ENCODE data around the gene PLCD3.

The PLCD3 gene

DNA sequence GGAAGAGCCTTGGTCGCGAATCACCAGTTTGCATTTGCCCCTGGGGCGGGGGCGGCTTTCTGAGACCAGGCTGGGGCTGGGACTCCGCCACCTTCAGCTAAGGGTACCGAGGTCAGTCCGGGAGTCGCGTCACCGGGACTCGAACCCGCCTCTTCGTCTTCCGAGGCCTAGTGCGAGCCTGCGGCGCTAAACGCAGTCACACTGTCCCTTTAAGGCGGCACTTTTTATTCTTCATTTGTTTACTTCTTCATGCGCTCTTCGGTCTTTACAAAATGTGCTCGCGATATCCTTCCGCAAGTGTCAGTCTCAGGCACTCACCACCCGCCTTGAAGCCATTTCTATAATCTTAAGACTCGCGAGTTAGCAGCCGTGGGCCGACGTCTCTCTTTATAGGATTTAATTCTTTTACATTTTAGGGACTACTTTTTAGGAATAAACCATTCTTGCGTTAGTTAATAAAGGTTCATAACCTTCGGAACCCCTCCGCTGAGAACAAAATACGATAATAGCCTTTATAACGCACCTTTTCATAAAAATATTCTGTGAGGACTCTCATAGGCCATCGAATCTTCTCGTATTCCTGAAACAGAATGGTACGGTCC is 15.4 kb upstream of the PLCD3 start:
- H3K27ac ChIP-seq (replicated peaks) = peak overlapping the region; percentile 100
- H3K4me3 ChIP-seq (replicated peaks; ENCODE audit: insufficient read depth, low read length) = peak overlapping the region; percentile 46
- TF ChIP-seq, protein P1, sequence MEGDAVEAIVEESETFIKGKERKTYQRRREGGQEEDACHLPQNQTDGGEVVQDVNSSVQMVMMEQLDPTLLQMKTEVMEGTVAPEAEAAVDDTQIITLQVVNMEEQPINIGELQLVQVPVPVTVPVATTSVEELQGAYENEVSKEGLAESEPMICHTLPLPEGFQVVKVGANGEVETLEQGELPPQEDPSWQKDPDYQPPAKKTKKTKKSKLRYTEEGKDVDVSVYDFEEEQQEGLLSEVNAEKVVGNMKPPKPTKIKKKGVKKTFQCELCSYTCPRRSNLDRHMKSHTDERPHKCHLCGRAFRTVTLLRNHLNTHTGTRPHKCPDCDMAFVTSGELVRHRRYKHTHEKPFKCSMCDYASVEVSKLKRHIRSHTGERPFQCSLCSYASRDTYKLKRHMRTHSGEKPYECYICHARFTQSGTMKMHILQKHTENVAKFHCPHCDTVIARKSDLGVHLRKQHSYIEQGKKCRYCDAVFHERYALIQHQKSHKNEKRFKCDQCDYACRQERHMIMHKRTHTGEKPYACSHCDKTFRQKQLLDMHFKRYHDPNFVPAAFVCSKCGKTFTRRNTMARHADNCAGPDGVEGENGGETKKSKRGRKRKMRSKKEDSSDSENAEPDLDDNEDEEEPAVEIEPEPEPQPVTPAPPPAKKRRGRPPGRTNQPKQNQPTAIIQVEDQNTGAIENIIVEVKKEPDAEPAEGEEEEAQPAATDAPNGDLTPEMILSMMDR (IDR thresholded peaks at IDR 0.05; ENCODE audit: insufficient read depth, low read length) = no peak
- TF ChIP-seq, protein P2, sequence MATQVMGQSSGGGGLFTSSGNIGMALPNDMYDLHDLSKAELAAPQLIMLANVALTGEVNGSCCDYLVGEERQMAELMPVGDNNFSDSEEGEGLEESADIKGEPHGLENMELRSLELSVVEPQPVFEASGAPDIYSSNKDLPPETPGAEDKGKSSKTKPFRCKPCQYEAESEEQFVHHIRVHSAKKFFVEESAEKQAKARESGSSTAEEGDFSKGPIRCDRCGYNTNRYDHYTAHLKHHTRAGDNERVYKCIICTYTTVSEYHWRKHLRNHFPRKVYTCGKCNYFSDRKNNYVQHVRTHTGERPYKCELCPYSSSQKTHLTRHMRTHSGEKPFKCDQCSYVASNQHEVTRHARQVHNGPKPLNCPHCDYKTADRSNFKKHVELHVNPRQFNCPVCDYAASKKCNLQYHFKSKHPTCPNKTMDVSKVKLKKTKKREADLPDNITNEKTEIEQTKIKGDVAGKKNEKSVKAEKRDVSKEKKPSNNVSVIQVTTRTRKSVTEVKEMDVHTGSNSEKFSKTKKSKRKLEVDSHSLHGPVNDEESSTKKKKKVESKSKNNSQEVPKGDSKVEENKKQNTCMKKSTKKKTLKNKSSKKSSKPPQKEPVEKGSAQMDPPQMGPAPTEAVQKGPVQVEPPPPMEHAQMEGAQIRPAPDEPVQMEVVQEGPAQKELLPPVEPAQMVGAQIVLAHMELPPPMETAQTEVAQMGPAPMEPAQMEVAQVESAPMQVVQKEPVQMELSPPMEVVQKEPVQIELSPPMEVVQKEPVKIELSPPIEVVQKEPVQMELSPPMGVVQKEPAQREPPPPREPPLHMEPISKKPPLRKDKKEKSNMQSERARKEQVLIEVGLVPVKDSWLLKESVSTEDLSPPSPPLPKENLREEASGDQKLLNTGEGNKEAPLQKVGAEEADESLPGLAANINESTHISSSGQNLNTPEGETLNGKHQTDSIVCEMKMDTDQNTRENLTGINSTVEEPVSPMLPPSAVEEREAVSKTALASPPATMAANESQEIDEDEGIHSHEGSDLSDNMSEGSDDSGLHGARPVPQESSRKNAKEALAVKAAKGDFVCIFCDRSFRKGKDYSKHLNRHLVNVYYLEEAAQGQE (IDR thresholded peaks at IDR 0.05; ENCODE audit: insufficient replicate concordance, low read depth) = no peak
- TF ChIP-seq SPI1 (IDR thresholded peaks at IDR 0.05; ENCODE audit: borderline replicate concordance, low read depth) (no peak), POLR2AphosphoS5 (IDR thresholded peaks at IDR 0.05; ENCODE audit: low read depth) (no peak), GABPA (IDR thresholded peaks at IDR 0.05; ENCODE audit: low read depth) (no peak)
- H3K27me3 ChIP-seq (ENCODE audit: insufficient read depth, poor library complexity, severe bottlenecking) = no peaks in the 10 kb centered on the region
- peak; percentile 88 to 95 for DNase-seq (ENCODE audit: low read depth in 1 of 2, low spot score in 1 of 2)

DNA sequence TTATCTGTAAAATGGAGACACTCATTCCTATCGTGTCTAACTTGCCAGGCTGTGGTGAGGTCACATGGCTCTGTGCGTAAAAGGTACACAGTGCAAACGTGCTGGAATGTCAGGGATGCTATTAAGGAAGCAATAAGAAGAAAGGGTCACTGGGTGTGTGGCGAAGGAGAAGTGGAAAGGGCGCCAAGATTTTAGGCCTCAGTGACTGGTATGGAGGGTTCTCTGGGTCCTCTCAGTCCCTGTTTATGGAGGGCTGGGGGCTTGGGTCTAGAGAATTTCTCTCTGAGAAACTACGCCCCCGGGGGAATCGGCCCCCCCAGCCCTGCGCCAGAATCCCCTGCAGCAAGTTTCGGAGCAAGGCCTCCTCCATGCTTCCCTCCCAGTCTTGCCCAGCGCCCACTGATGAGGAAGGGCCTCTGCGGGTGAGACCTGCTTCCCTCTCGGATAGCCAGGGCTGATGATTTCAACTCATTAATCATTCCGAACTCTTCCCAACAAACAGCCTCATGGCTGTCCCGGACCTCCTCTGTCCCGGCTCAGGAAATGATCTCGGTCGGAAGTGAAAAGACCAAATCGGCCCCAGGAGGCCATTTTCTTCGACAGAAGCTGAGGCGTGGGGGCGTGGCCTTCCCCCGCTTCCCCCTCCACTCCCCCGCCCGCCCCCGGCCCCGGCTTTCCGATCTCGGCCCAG is 14.7 kb upstream of the PLCD3 start:
- DNase-seq (ENCODE audit: low read depth in 1 of 2, low spot score in 1 of 2) = peak in 1 of 2 experiments; percentile 75
- H3K4me3 ChIP-seq (replicated peaks; ENCODE audit: insufficient read depth, low read length) = peak overlapping the region; percentile 46
- peak overlapping the region; percentile 100 for H3K27ac ChIP-seq (replicated peaks)
- H3K27me3 ChIP-seq (ENCODE audit: insufficient read depth, poor library complexity, severe bottlenecking) = no peaks in the 10 kb centered on the region
- TF ChIP-seq, protein P2 (IDR thresholded peaks at IDR 0.05; ENCODE audit: insufficient replicate concordance, low read depth) = no peak
- 0 out of 2 replicates have a peak, but pooled peaks have one; percentile 11 for TF ChIP-seq POLR2AphosphoS5 (IDR thresholded peaks at IDR 0.05; ENCODE audit: low read depth)

DNA sequence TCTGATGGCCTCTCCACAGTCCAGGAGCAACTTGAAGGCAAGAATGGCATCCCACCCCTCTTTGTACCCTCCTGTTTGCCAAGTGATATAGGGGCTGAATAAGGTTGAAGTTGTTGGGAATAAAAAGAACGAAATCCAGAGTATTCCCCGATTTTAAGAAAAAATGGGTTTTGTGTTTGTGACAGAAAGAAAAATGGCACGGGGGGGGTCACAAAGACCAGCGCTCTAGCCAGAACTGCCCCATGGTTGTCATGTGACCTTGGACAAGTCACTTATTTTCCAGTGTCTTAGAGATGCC is 14.2 kb upstream of the PLCD3 start:
- H3K27ac ChIP-seq (replicated peaks) = peak overlapping the region; percentile 100
- no peak for DNase-seq (ENCODE audit: low read depth in 1 of 2, low spot score in 1 of 2)
- peak overlapping the region; percentile 46 for H3K4me3 ChIP-seq (replicated peaks; ENCODE audit: insufficient read depth, low read length)
- TF ChIP-seq POLR2AphosphoS5 (IDR thresholded peaks at IDR 0.05; ENCODE audit: low read depth) (no peak), GABPA (IDR thresholded peaks at IDR 0.05; ENCODE audit: low read depth) (no peak)
- no peaks in the 10 kb centered on the region for H3K27me3 ChIP-seq (ENCODE audit: insufficient read depth, poor library complexity, severe bottlenecking)

DNA sequence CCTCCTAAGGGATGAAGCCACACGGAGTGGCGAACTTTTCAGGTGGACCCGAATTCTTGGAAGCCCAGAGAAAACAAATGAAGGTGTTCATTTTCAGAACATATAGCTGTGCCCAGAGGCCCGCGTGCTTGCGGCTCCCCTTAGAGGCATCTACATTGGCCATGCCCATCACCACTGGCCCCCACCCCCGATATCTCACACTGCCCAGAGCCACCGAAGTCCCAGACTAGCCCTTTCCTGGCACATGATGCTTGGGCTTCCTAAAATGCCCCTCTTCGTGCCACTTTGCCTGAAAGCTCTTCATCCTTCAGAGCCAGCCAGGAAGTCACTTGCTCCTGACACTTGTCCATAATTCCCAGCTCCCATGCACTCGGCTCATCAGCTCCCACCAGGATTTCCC is 13.9 kb upstream of the PLCD3 start:
- no peak overlapping the region for H3K27ac ChIP-seq (replicated peaks)
- H3K27me3 ChIP-seq (ENCODE audit: insufficient read depth, poor library complexity, severe bottlenecking) = no peaks in the 10 kb centered on the region
- DNase-seq (ENCODE audit: low read depth in 1 of 2, low spot score in 1 of 2) = no peak
- TF ChIP-seq, protein P2 (IDR thresholded peaks at IDR 0.05; ENCODE audit: insufficient replicate concordance, low read depth) = no peak
- TF ChIP-seq GABPA (IDR thresholded peaks at IDR 0.05; ENCODE audit: low read depth) = no peak
- TF ChIP-seq, protein P1 (IDR thresholded peaks at IDR 0.05; ENCODE audit: insufficient read depth, low read length) = no peak
- no peak for TF ChIP-seq SPI1 (IDR thresholded peaks at IDR 0.05; ENCODE audit: borderline replicate concordance, low read depth)
- no peak for TF ChIP-seq POLR2AphosphoS5 (IDR thresholded peaks at IDR 0.05; ENCODE audit: low read depth)
- H3K4me3 ChIP-seq (replicated peaks; ENCODE audit: insufficient read depth, low read length) = no peak overlapping the region
